Measurements from ENCODE around the gene KLRG1. TPM values are rescaled to one million over a fixed set of nuclear protein-coding genes. Genes with fewer than 3 reads are reported as not detected.

KLRG1 gene
- total RNA-seq, 2 experiments from 2014 or later, result 4.9 to 12.5 TPM

- H2AFZ ChIP-seq (ENCODE audit: low read length), result no peak overlapping the region
- no peak overlapping the region for H3K4me3 ChIP-seq (ENCODE audit: low read depth, low read length, poor library complexity, severe bottlenecking)
- ChIA-PET CTCF (ENCODE audit: unreplicated experiment) (no interaction called here), POLR2A (interaction anchor here (0.5 to 1.2 kb wide), 5 partner anchors 10 to 405 kb away, joined by 3 to 5 read pairs (median 4); no protein-coding TSS in a partner anchor)
- H4K20me1 ChIP-seq (ENCODE audit: insufficient read depth, low read length), result no peaks in the 10 kb centered on the region; the same call in 1 of the 2 replicates
- H3K27ac ChIP-seq (ENCODE audit: low read depth, low read length, poor library complexity, severe bottlenecking), result no peak overlapping the region
- DNase-seq (ENCODE audit: low spot score), result no peak
- BruUV-seq (replicated peaks), result no TSS peak
- no peaks in the 10 kb centered on the region for H3K9me2 ChIP-seq (ENCODE audit: insufficient read depth, low read length)
- H3K9me3 ChIP-seq (ENCODE audit: low read length), result no peaks in the 10 kb centered on the region
- H3K36me3 ChIP-seq (ENCODE audit: insufficient read depth, low read length), result no peaks in the 10 kb centered on the region
- no peak overlapping the region for H3K4me2 ChIP-seq (ENCODE audit: low read length)
- H3K4me1 ChIP-seq (ENCODE audit: insufficient read depth, low read length, poor library complexity, severe bottlenecking), result no peaks in the 10 kb centered on the region
- intact Hi-C loops (cut with micrococcal nuclease; ENCODE audit: unreplicated experiment), result no loop called here
- no peaks in the 10 kb centered on the region for H3K79me2 ChIP-seq (ENCODE audit: insufficient read depth, low read depth, low read length)
- TF ChIP-seq EZH2phosphoT487 (IDR thresholded peaks at IDR 0.05; ENCODE audit: borderline replicate concordance, low read depth, low read length) (no peak), CTCF (conservative IDR thresholded peaks at IDR 0.05; ENCODE audit: low read length) (no peak)
Measured at GRCh38 chr12:9032202-9032964, 43.0 kb downstream of the KLRG1 start.

- H3K36me3 ChIP-seq (ENCODE audit: insufficient read depth, low read length), result no peaks in the 10 kb centered on the region
- DNase-seq (ENCODE audit: low spot score), result no peak
- TF ChIP-seq CTCF (conservative IDR thresholded peaks at IDR 0.05; ENCODE audit: low read length), result no peak
- TF ChIP-seq EZH2phosphoT487 (IDR thresholded peaks at IDR 0.05; ENCODE audit: borderline replicate concordance, low read depth, low read length), result no peak
- H3K27ac ChIP-seq (ENCODE audit: low read depth, low read length, poor library complexity, severe bottlenecking), result no peak overlapping the region
- no peaks in the 10 kb centered on the region for H3K4me1 ChIP-seq (ENCODE audit: insufficient read depth, low read length, poor library complexity, severe bottlenecking)
- no peak overlapping the region for H3K4me2 ChIP-seq (ENCODE audit: low read length)
- H2AFZ ChIP-seq (ENCODE audit: low read length), result no peak overlapping the region
- H4K20me1 ChIP-seq (ENCODE audit: insufficient read depth, low read length), result no peaks in the 10 kb centered on the region; the same call in 1 of the 2 replicates
- POLR2A ChIA-PET, result interaction anchor here (1.2 kb wide), 1 partner anchor 11 kb away, joined by 4 read pairs; no protein-coding TSS in a partner anchor
- no peak overlapping the region for H3K4me3 ChIP-seq (ENCODE audit: low read depth, low read length, poor library complexity, severe bottlenecking)
- intact Hi-C loops (cut with micrococcal nuclease; ENCODE audit: unreplicated experiment), result no loop called here
- H3K79me2 ChIP-seq (ENCODE audit: insufficient read depth, low read depth, low read length), result no peaks in the 10 kb centered on the region
- H3K9me3 ChIP-seq (ENCODE audit: low read length), result no peaks in the 10 kb centered on the region
- BruUV-seq (replicated peaks), result no TSS peak
- CTCF ChIA-PET (ENCODE audit: unreplicated experiment), result no interaction called here
- no peaks in the 10 kb centered on the region for H3K9me2 ChIP-seq (ENCODE audit: insufficient read depth, low read length)
Measured at GRCh38 chr12:9033265-9033887, 44.0 kb downstream of the KLRG1 start.

GRCh38 chr12:9034095-9034494 lies 44.7 kb downstream of the KLRG1 start:
- no peaks in the 10 kb centered on the region; the same call in 1 of the 2 replicates for H4K20me1 ChIP-seq (ENCODE audit: insufficient read depth, low read length)
- no TSS peak for BruUV-seq (replicated peaks)
- no peaks in the 10 kb centered on the region for H3K36me3 ChIP-seq (ENCODE audit: insufficient read depth, low read length)
- H3K27ac ChIP-seq (ENCODE audit: low read depth, low read length, poor library complexity, severe bottlenecking), result no peak overlapping the region
- ChIA-PET POLR2A (no interaction called here), CTCF (ENCODE audit: unreplicated experiment) (no interaction called here)
- intact Hi-C loops (cut with micrococcal nuclease; ENCODE audit: unreplicated experiment), result no loop called here
- H3K79me2 ChIP-seq (ENCODE audit: insufficient read depth, low read depth, low read length), result no peaks in the 10 kb centered on the region
- no peak for DNase-seq (ENCODE audit: low spot score)
- no peaks in the 10 kb centered on the region for H3K9me2 ChIP-seq (ENCODE audit: insufficient read depth, low read length)
- H3K4me3 ChIP-seq (ENCODE audit: low read depth, low read length, poor library complexity, severe bottlenecking), result no peak overlapping the region
- no peak overlapping the region for H3K4me2 ChIP-seq (ENCODE audit: low read length)
- no peaks in the 10 kb centered on the region for H3K4me1 ChIP-seq (ENCODE audit: insufficient read depth, low read length, poor library complexity, severe bottlenecking)
- H3K9me3 ChIP-seq (ENCODE audit: low read length), result no peaks in the 10 kb centered on the region
- H2AFZ ChIP-seq (ENCODE audit: low read length), result no peak overlapping the region
- no peak for TF ChIP-seq CTCF (conservative IDR thresholded peaks at IDR 0.05; ENCODE audit: low read length)
- TF ChIP-seq EZH2phosphoT487 (IDR thresholded peaks at IDR 0.05; ENCODE audit: borderline replicate concordance, low read depth, low read length), result no peak

Data from OCI-LY7 (cell line).